ENCODE measurements around the gene HEXIM2.
"Not testable (repeated sequence)": the region's sequence is repeated elsewhere in the genome, so short reads cannot be mapped to it uniquely, and the experiment has no call there.

The HEXIM2 gene, protein sequence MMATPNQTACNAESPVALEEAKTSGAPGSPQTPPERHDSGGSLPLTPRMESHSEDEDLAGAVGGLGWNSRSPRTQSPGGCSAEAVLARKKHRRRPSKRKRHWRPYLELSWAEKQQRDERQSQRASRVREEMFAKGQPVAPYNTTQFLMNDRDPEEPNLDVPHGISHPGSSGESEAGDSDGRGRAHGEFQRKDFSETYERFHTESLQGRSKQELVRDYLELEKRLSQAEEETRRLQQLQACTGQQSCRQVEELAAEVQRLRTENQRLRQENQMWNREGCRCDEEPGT

GRCh38 chr17:45161288-45162024, at the start of gene HEXIM2:
Gene HEXIM2, plus strand, starts transcription at chr17:45161875. Its CDS starts 919 bp downstream, at chr17:45162794.
- DNase-seq: peak; percentile 100

DNA sequence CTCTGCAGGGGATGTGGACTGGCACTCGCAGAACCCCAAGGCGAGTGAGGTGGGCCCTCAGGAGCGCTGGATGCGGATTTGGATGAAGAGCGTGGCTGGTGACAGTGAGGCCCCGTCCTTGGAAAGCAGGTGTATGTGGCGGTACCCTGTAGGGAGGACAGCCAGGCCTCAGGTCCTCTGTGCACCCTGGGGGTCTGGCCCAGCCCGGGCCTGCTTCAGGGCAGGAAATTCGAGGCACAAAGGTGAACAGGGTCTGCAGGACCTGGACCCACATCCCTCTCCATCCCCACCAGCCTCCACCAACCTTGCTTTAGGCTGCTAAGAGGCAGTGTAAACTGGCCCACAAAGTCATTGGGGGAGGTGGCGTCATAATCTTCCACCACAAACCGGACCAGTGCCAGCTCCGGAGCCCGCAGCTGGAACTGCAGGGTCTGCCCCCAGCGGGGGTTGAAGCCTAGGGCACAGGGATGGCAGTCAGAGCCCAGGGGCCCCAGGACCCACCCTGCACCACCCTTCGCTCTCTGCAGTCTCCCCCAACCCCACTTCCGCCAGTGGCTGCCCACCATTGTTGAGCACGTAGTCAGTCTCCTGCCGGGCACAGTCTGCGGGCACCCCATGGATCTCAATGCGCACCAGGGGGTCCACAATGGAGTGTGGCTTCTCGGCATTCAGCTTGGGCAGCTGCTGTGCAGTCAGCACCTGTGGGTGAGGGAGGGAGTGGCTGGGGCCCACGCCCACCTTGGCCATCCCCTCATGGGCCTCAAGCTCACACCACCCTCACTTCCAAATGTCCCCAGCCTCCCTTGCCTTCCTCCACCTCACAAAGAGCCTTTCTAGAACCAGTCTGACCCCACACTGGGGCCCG, 48.9 kb upstream of the HEXIM2 start:
- DNase-seq: no peak

GRCh38 chr17:45113424-45113754, 48.3 kb upstream of the HEXIM2 start:
- DNase-seq: no peak

DNA sequence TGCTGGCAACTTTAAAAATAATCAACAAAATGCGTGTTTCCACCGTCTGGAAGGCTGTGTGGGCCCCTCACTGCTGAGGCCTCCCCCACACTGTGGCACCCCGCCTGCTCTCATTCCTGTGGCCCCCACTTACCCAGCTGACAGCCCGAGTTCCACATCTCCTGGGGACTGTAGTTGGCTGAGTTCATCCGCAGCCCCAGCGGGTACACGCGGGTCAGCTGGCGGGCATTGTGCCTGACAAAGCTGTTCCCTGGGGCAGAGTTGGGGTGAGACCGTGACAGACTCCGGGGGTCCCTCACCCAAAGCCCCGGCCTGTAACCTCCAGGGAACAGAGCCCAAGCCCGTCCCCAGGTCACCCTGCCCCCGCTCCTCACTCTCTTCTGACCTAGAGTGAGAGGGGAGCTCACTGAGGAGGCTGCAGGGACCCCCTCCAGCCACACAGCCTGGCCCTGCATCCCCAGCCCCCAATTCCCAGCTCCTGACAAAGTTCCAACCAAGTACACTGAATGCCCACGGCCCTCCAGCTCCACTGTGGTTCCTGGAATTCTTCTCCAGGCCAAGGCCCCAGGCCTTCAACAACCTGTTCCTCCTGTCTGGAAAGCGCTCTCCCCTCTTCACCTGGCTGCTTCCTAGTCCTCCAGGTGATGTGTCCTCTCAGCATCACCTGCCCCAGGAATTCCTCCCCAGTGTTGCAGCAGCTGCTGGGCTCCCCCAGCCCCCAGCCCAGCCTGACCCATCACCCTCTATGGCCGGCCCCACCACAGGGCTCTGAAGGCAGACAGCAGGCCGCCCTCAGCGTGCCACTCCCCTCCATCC, 47.4 kb upstream of the HEXIM2 start:
- no peak for DNase-seq

- no peak for DNase-seq
Observed at GRCh38 chr17:45115015-45115625, 46.6 kb upstream of the HEXIM2 start.

- no peak for DNase-seq
Observed at GRCh38 chr17:45115871-45116270, 45.8 kb upstream of the HEXIM2 start.

GRCh38 chr17:45116434-45117016, 45.1 kb upstream of the HEXIM2 start:
- no peak for DNase-seq

GRCh38 chr17:45117334-45117733, 44.3 kb upstream of the HEXIM2 start:
- no peak for DNase-seq

DNA sequence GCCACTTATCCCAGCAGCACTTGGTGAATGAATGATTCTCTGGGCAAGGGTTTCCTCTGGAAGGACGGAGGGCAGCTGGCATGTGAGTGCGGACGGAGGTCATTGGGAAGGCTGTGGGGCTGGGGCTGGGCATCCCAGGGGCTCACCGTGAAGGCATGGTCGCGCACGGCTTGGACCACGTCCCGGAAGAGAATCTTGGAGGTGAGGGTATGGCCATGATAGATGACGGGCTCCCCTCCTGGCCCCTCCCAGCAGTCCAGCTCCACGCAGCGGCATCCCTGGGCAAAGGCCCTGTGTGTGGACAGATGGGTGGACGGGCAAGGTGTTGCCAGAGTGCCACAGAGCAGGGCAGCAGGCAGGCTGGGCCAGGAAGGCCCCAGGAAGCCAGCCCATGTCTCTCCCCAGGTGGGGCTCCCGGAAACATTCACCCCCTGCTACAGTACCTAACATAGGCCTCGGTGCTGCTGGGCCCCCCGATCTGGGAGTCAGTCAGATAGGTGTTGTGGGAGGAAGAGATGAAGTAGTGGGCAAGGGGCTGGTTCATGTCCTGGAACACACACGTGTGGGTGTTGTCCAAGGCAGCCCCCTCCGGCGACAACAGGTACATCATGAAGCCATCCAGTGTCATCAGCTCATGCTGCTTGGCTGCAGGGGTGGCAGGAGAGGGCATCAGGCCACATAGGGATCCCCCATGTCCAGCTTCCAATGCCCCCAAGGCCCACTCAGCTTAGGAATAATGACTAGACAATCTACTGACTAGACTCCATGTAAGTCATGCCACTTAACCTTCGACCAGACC, 43.6 kb upstream of the HEXIM2 start:
- DNase-seq: no peak

DNA sequence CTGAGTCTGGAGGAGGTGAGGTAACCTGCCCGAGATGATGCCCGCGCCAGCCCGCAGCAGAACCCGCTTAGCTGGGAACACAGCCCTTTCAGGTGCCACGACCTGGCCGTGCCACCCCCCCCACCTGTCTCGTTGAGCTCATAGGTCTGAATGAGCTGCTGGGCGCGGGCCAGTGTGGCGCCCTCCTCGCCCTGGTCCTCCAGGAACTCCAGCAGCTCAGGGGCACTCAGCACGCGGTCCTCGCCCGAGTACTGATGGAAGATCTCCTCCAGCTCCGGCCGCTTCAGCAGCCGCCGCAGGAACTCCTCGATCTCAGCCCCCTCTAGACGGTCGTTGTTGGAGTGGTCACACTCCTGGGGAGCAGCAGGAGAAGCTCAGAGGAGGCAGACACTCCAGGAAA, 43.0 kb upstream of the HEXIM2 start:
- DNase-seq: no peak

GRCh38 chr17:45119964-45120363, 41.7 kb upstream of the HEXIM2 start:
- DNase-seq: no peak

DNA sequence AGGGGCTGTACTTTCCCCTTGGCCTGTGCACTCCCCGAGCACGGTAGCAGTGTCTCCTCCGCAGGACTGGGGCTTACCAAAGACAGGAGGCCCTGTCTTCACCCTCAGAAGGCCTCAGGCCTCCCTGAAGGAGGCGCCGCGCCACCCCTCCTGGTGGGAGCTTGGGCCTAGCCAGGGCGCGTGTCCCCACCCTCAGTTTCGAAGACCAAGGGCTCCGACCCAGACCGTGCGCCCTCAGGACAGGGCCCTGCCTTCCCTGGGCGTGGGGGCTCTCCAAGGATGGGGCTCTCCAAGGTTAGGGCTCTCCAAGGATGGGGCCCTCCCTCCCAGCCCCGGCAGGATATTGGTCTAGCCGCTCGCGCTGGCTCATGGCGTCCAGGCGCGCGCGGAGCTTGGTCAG, 41.1 kb upstream of the HEXIM2 start:
- no peak for DNase-seq

DNA sequence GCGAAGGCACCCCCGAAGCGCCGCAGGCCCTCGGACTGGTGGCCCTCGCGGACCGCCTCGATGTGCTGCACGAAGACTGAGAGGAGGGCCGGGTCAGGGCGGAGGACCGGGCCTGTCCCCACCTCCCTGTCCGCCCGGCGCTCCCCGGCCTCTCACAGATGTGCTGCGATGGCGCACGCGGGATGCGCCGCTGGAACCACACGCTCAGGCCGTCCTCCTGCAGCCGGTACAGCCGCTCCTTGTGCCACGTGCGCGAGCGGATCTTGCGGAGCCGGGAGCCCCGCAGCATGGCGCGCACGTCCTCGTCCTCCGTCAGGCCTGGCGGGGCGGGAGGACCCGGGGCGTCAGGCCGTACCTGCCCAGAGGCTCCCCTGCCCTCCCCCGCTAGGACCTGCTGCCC, 40.6 kb upstream of the HEXIM2 start:
- no peak for DNase-seq

- no peak for DNase-seq
Observed at GRCh38 chr17:45123076-45123770, 38.5 kb upstream of the HEXIM2 start.

GRCh38 chr17:45123930-45124796, 37.5 kb upstream of the HEXIM2 start:
- no peak for DNase-seq

- DNase-seq: not testable (repeated sequence)
Observed at GRCh38 chr17:45124797-45125122, 36.9 kb upstream of the HEXIM2 start.

GRCh38 chr17:45125509-45125908, 36.2 kb upstream of the HEXIM2 start:
- DNase-seq: no peak

DNA sequence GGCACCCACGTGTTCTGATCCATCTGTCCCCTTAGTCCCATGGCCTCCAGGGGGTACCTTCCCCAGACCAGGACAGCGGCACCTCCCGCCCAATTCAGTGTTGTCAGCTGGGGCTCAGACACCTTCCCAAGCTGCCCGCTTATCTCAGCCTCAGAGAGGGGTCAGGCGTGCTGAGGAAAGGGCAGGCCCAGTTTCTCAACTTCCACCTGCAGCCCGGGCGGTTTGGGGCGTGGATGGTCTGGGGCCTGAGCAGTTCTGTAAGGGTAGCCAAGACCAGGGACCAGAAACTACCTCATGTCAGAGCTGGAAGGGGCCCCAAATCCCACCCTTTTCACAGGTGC, 34.5 kb upstream of the HEXIM2 start:
- DNase-seq: no peak

GRCh38 chr17:45127548-45128300, 34.0 kb upstream of the HEXIM2 start:
- DNase-seq: no peak

All from retina (tissue), 1 donor.